Astrocyte of the spinal cord (primary cell): Measurements from ENCODE around the gene CTIF.
"Not testable (repeated sequence)": the region's sequence is repeated elsewhere in the genome, so short reads cannot be mapped to it uniquely, and the experiment has no call there.

Source experiments
- DNase-seq: peaks from one replicate; pipeline ENCODE4 v3.0.0; 2011; ENCODE audit warnings: low read depth, low spot score
- H3K4me3 ChIP-seq: 2 replicates; pipeline ENCODE4 v1.5.1; 2011; ENCODE audit warnings: low read depth, mild to moderate bottlenecking, low read length, moderate library complexity
- in situ Hi-C: cut with HindIII; loops from 2 replicates; pipeline ENCODE4 v1.10.0; 2017; ENCODE audit warnings: low sequenced_read_pairs
- TF ChIP-seq, protein P1 (sequence below): IDR thresholded peaks from 2 replicates; pipeline ENCODE4 v1.5.1; 2012; ENCODE audit warnings: low read depth, mild to moderate bottlenecking, low read length, inconsistent platforms

The CTIF gene

GRCh38 chr18:48866028-48866733 is 327.4 kb downstream of the CTIF start:
- peak; percentile 79 for DNase-seq
- in situ Hi-C loops, result no loop called here
- TF ChIP-seq, protein P1, sequence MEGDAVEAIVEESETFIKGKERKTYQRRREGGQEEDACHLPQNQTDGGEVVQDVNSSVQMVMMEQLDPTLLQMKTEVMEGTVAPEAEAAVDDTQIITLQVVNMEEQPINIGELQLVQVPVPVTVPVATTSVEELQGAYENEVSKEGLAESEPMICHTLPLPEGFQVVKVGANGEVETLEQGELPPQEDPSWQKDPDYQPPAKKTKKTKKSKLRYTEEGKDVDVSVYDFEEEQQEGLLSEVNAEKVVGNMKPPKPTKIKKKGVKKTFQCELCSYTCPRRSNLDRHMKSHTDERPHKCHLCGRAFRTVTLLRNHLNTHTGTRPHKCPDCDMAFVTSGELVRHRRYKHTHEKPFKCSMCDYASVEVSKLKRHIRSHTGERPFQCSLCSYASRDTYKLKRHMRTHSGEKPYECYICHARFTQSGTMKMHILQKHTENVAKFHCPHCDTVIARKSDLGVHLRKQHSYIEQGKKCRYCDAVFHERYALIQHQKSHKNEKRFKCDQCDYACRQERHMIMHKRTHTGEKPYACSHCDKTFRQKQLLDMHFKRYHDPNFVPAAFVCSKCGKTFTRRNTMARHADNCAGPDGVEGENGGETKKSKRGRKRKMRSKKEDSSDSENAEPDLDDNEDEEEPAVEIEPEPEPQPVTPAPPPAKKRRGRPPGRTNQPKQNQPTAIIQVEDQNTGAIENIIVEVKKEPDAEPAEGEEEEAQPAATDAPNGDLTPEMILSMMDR, result no peak
- no peak overlapping the region for H3K4me3 ChIP-seq

DNA sequence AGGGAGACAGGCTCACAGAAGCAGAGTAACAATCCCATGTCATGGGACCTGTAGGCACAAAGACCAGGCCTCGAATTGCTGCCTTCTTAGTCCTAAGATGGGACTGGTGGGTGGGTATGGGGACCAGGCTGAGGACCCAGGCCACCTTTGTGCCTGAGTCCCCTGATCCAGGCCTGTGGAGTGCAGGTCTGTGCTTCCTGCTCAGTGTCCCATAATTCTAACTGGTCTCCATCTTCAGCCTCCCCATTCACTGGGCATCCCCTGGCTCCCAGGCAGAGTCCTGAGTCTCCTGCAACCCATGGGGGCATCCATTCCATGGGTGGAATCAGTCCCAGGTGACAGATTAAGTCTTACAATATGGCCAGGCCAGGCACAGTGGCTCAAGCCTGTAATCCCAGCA is 328.0 kb downstream of the CTIF start:
- in situ Hi-C loops, result no loop called here
- no peak overlapping the region for H3K4me3 ChIP-seq
- DNase-seq, result no peak
- TF ChIP-seq, protein P1, result no peak

- TF ChIP-seq, protein P1, result no peak
- in situ Hi-C loops, result no loop called here
Observed at GRCh38 chr18:48867978-48868377, 329.1 kb downstream of the CTIF start.

GRCh38 chr18:48868468-48869466 is 329.9 kb downstream of the CTIF start:
- DNase-seq, result no peak
- in situ Hi-C loops, result no loop called here
- TF ChIP-seq, protein P1, result no peak
- no peak overlapping the region for H3K4me3 ChIP-seq

More at GRCh38 chr18:48867978-48868377, 329.1 kb downstream of the CTIF start:
- H3K4me3 ChIP-seq, result no peak overlapping the region
- no peak for DNase-seq

DNA sequence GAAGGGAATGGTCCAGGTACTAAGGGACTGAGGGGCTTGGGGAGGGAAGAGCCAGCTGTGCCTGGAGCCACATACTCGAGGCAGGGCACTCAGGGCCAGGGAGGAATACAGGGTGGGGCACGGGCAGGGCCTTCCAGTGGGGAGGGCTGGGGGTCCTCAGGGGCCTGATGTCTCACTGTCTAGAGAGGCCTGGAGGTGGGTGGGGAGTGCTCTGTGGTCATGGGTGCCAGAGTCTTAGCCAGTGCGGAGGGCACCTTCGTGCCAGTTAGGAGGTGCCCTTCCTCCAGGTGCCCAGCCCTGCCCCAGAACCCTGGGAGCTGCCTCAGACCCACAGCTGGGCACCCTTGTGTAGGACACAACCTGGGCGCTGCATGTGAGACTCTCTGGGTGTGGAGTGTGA is 330.8 kb downstream of the CTIF start:
- no peak for DNase-seq

DNA sequence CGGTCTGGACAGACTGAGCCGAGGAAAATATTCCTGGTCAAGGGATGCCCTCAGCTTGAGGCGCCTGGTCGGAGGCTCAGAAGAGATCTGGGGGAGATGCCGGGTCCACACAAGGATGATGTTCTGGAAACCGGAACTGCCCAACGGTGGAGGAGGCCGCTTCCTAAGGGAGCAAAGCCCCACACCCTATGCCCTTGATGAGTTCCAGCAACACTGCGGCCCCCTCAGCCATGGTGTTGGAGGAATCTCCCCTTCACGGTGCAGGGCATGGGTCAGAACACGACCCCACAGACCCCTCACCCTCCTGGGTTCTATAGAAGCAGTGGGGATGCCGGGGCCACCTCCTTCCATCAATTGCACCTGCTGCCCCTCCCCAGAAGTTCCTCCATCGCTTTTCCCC is 332.1 kb downstream of the CTIF start:
- DNase-seq, in situ Hi-C loops, H3K4me3 ChIP-seq: not testable (repeated sequence)

More for the DNA sequence above, 330.8 kb downstream of the CTIF start:
- H3K4me3 ChIP-seq, result no peak overlapping the region
- TF ChIP-seq, protein P1, result no peak
- in situ Hi-C loops, result no loop called here
